Psoas muscle (tissue), 8 donors: Measurements from ENCODE around the gene ZNRF1. TPM values are rescaled to one million over a fixed set of nuclear protein-coding genes. Genes with fewer than 3 reads are reported as not detected.

Experiments used
- ATAC-seq, 4 donors: fragments of 200-7000 bp; cut with Tn5 transposase; one replicate each; pipeline ENCODE4 v1.9.1; 2020; ENCODE audit warnings: moderate library complexity in 3 of 4, mild to moderate bottlenecking in 2 of 4
- DNase-seq, 2 donors: peaks; one replicate each; pipeline ENCODE4 v3.0.0-alpha.2; 2020
- H3K27ac ChIP-seq: fragments of 200-600 bp; one replicate; pipeline ENCODE4 v1.8.0; 2022
- H3K27me3 ChIP-seq, 3 donors: fragments of 200-600 bp in 1 of 3; one replicate each; pipeline versions ENCODE4 v1.6.1 to v1.8.0; 2013 to 2022; ENCODE audit warnings: low read length in 2 of 3, mild to moderate bottlenecking in 2 of 3, moderate library complexity in 1 of 3; ENCODE audit not compliant: insufficient read depth in 3 of 3
- H3K36me3 ChIP-seq, 2 donors: fragments of 200-600 bp in 1 of 2; one replicate each; pipeline versions ENCODE4 v1.6.1 to v1.8.0; 2013 to 2022; ENCODE audit warnings: low read depth in 1 of 2, mild to moderate bottlenecking in 1 of 2, moderate library complexity in 1 of 2; ENCODE audit not compliant: insufficient read depth in 1 of 2
- H3K4me1 ChIP-seq: fragments of 200-600 bp; one replicate; pipeline ENCODE4 v1.8.0; 2022
- H3K4me3 ChIP-seq: fragments of 200-600 bp; one replicate; pipeline ENCODE4 v1.8.0; 2022; ENCODE audit warnings: mild to moderate bottlenecking
- H3K9me3 ChIP-seq: fragments of 200-600 bp; one replicate; pipeline ENCODE4 v1.8.0; 2022
- WGBS, 3 donors: extraction: QIAGEN DNeasy Blood & Tissue Kit; methylation state at CpG; one replicate each; pipeline versions ENCODE4 v1.1.6 to v1.1.7; 2013; 5-methylcytosine and 5-hydroxymethylcytosine counted together
- intact Hi-C, 2 donors: fragments of 100-400 bp; cut with DNase I; formaldehyde crosslinking; loops; one replicate each; pipeline versions ENCODE4 v1.11.0 to v1.14.2; 2022
- polyA plus RNA-seq, 3 donors: library from polyadenylated mRNA; stranded (reverse); fragments of 200-250 nt; gene quantifications; one replicate each; pipeline ENCODE4 v1.2.3, GENCODE V29; 2013
- total RNA-seq, 4 donors: library from RNA; stranded (reverse); fragmentation: NEBNext Ultra II Directional in 2 of 4; extraction: Animal tissue kit (Norgen Biotek cat#: 25700) in 2 of 4; gene quantifications; one replicate each; pipeline versions ENCODE4 v1.2.1 to v1.2.4, GENCODE V29; 2021 to 2023
- TF ChIP-seq, protein P1 (sequence below): fragments of 200-600 bp; IDR thresholded peaks from one replicate; pipeline ENCODE4 v1.8.0; 2022; ENCODE audit warnings: antibody characterized with exemption
- donor health status: healthy with polysubstance abuse.
- donor health status: DM: no; HTN: no; CAD: no; lungs with moderate emphysema.
- donor health status: Bipolar disorder and iron deficiency.
- donor health status: healthy.
- donor health status: DM: yes; HTN: yes; CAD: no.
- donor health status: DM: no; HTN: no; CAD: no.
- donor health status: DM: no; HTN: no; CAD: no.
- donor health status: DM: yes; HTN: yes; CAD: no.

ZNRF1 gene
- total and polyA plus RNA-seq, 7 donors = 6.7 to 57.0 (median 27.4) TPM

DNA sequence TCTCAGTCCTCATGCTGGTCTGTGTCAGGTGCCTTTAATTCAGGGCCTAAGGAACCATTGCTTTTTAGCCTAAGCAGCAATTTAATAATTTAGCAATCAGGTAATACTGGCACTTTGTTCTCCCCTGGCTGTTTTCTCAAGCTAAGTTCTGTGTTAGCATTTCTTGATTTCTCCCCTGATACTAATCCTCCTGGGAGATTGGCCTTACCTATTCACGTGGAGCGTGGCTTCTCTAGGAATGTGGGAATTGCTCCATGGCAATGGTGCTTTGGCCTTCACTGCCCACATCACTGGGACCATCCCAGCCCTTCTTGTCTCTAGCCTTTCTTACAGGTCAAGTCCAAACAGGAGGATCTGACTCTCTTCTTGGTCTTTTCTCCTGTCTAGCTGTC lies 55.7 kb downstream of the ZNRF1 start:
- peak overlapping the region; percentile 68 for H3K27ac ChIP-seq
- H3K4me3 ChIP-seq = no peak overlapping the region
- H3K36me3 ChIP-seq = no peaks in the 10 kb centered on the region
- no peaks in the 10 kb centered on the region for H3K27me3 ChIP-seq
- DNase-seq (no peak), ATAC-seq (no peak)
- intact Hi-C loops = no loop called here
- TF ChIP-seq, protein P1, sequence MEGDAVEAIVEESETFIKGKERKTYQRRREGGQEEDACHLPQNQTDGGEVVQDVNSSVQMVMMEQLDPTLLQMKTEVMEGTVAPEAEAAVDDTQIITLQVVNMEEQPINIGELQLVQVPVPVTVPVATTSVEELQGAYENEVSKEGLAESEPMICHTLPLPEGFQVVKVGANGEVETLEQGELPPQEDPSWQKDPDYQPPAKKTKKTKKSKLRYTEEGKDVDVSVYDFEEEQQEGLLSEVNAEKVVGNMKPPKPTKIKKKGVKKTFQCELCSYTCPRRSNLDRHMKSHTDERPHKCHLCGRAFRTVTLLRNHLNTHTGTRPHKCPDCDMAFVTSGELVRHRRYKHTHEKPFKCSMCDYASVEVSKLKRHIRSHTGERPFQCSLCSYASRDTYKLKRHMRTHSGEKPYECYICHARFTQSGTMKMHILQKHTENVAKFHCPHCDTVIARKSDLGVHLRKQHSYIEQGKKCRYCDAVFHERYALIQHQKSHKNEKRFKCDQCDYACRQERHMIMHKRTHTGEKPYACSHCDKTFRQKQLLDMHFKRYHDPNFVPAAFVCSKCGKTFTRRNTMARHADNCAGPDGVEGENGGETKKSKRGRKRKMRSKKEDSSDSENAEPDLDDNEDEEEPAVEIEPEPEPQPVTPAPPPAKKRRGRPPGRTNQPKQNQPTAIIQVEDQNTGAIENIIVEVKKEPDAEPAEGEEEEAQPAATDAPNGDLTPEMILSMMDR = no peak
- peaks cover 44% of the 10 kb centered on the region for H3K4me1 ChIP-seq
- 38 to 58% (median 38%) methylated on average over 2 of the region's 2 CpGs for WGBS, 3 donors
- H3K9me3 ChIP-seq = no peaks in the 10 kb centered on the region

DNA sequence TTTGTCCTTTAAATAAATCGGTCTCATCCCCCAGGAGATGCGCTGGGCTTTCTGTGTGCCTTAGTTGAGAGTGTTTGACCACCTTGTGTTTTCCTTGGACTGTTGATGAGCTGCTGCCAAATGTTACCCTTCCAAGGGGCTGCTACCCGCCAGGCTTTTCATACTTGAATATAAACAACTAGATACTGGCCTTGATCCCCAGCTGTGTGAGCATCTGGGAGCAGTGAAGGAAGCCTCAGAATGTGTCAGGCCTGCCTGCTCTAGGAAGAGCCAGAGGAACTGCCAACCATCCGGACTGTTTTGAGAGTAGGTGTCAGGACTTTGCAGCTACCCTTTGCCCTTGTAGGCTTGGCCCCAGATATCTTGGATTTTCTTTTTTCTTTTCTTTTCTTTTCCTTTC lies 60.0 kb downstream of the ZNRF1 start:
- no peaks in the 10 kb centered on the region for H3K9me3 ChIP-seq
- intact Hi-C loops = no loop called here
- peaks cover 57% of the 10 kb centered on the region for H3K4me1 ChIP-seq
- H3K27ac ChIP-seq = no peak overlapping the region
- no peaks in the 10 kb centered on the region for H3K27me3 ChIP-seq
- DNase-seq (no peak), ATAC-seq (no peak)
- 81 to 89% (median 82%) methylated on average over 4 of the region's 4 CpGs for WGBS, 3 donors
- H3K4me3 ChIP-seq = no peak overlapping the region
- H3K36me3 ChIP-seq = no peaks in the 10 kb centered on the region
- TF ChIP-seq, protein P1 = no peak

DNA sequence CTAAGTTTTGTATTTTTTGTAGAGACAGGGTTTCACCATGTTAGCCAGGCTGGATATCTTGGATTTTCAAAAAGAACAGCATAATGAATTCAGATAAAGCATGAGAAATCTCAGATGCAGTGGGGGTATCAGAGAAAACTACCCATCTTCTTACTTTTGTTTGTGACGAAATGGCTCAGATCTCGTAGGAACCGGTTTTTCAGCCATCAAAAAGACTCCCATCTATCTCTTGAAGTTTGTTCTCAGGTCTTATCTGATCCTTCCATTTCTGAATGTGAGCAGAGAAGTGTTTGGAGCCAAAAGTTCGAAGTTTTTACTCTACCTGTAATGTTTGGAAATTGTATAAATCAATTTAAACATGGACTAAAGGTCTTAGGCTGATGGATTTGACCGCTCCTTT lies 60.6 kb downstream of the ZNRF1 start:
- Histone ChIP-seq H3K36me3 (no peaks in the 10 kb centered on the region), H3K27me3 (no peaks in the 10 kb centered on the region), H3K4me1 (peaks cover 57% of the 10 kb centered on the region), H3K4me3 (no peak overlapping the region), H3K27ac (no peak overlapping the region), H3K9me3 (no peaks in the 10 kb centered on the region)
- intact Hi-C loops = no loop called here
- ATAC-seq = no peak
- 98 to 99% (median 99%) methylated on average over 5 of the region's 5 CpGs for WGBS, 3 donors
- DNase-seq = no peak
- TF ChIP-seq, protein P1 = no peak

DNA sequence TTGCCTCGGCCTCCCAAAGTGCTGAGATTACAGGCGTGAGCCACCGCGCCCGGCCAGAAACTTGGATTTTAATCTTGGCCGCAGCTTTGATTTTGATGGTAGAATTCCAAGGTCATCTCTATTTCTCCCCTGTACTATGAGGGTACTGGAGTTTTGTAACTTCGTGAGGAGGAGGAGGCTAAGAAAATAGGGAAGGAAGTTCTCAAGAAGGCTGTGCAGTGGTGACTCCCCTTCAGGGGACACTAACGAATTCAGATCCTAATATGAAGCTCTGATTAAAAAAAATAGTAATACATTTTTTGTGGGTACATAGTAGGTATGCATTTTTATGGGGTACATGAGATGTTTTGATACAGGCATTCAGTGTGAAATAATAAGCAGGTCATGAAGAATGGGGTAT lies 61.9 kb downstream of the ZNRF1 start:
- Histone ChIP-seq H3K27me3 (no peaks in the 10 kb centered on the region), H3K36me3 (no peaks in the 10 kb centered on the region), H3K4me1 (peaks cover 60% of the 10 kb centered on the region), H3K4me3 (no peak overlapping the region), H3K27ac (peak overlapping the region; percentile 12), H3K9me3 (no peaks in the 10 kb centered on the region)
- intact Hi-C loops = loop anchor here in 1 of 2 donors (5.0 kb wide), 1 partner anchor 47 kb away; no protein-coding TSS in a partner anchor
- TF ChIP-seq, protein P1 = no peak
- 51 to 72% (median 67%) methylated on average over 8 of the region's 8 CpGs for WGBS, 3 donors
- ATAC-seq = no peak
- DNase-seq = no peak

DNA sequence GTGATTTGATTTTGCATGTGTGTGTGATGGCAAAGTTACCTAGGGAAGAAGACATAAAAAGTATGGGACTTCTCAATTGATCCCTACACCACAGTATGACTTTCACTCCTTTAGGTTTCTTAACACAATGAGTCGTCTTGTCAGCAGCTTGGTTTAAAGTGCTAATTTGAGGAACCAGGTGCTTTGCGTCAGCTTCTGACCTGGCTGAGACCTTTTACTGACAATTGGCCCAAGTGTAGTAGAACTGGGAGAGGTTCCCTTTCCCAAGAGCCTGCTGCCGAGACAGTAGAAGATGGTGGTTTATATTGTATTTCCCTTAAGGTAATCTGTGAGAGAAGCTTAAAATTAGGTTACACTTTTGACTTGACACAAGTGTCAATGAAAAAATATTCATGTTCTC lies 62.8 kb downstream of the ZNRF1 start:
- 24 to 42% (median 25%) methylated on average over 3 of the region's 3 CpGs for WGBS, 3 donors
- intact Hi-C loops = loop anchor here in 1 of 2 donors (5.0 kb wide), 1 partner anchor 46 kb away; no protein-coding TSS in a partner anchor
- H3K4me3 ChIP-seq = peak overlapping the region; percentile 0
- H3K36me3 ChIP-seq = no peaks in the 10 kb centered on the region
- TF ChIP-seq, protein P1 = no peak
- no peaks in the 10 kb centered on the region for H3K9me3 ChIP-seq
- ATAC-seq (peak; percentile 46 to 60 (median 58)), DNase-seq (no peak)
- H3K4me1 ChIP-seq = peaks cover 56% of the 10 kb centered on the region
- H3K27me3 ChIP-seq = no peaks in the 10 kb centered on the region
- H3K27ac ChIP-seq = peak overlapping the region; percentile 70
